Left ventricle myocardium inferior (tissue), 1 donor: Measurements from ENCODE around the gene LRCH3. TPM values are rescaled to one million over a fixed set of nuclear protein-coding genes. Genes with fewer than 3 reads are reported as not detected.
"Not testable (repeated sequence)": the region's sequence is repeated elsewhere in the genome, so short reads cannot be mapped to it uniquely, and the experiment has no call there.

ENCODE experiments used
- DNase-seq: peaks from one replicate; pipeline ENCODE4 v3.0.0-alpha.2; 2020
- H3K27ac ChIP-seq: fragments of 200-600 bp; replicated peaks from 2 replicates; pipeline ENCODE4 v1.8.0; 2021
- H3K27me3 ChIP-seq: fragments of 200-600 bp; 2 replicates; pipeline ENCODE4 v1.8.0; 2021; ENCODE audit warnings: low read depth
- H3K36me3 ChIP-seq: fragments of 200-600 bp; 2 replicates; pipeline ENCODE4 v1.8.0; 2021
- H3K4me1 ChIP-seq: fragments of 200-600 bp; 2 replicates; pipeline ENCODE4 v1.8.0; 2021
- H3K4me3 ChIP-seq: fragments of 200-600 bp; 2 replicates; pipeline ENCODE4 v1.8.0; 2021; ENCODE audit warnings: mild to moderate bottlenecking, moderate library complexity
- H3K9me3 ChIP-seq: fragments of 200-600 bp; replicated peaks from 2 replicates; pipeline ENCODE4 v1.8.0; 2021
- intact Hi-C: fragments of 100-400 bp; cut with micrococcal nuclease; formaldehyde crosslinking; loops from one replicate; pipeline ENCODE4 v1.11.0; 2022
- total RNA-seq: library from RNA; stranded (reverse); fragmentation: NEBNext Ultra II Directional; extraction: Animal tissue kit (Norgen Biotek cat#: 25700); gene quantifications from one replicate; pipeline ENCODE4 v1.2.1, GENCODE V29; 2021
- TF ChIP-seq, protein P1 (sequence below): fragments of 200-600 bp; IDR thresholded peaks from 2 replicates; pipeline ENCODE4 v1.8.0; 2021; ENCODE audit warnings: antibody characterized with exemption, mild to moderate bottlenecking, borderline replicate concordance
- donor health status: DM: no; HTN: yes; CAD: no; lungs with severe emphysema.

LRCH3 gene
- total RNA-seq, 1 donor from 2014 or later, result 25.8 TPM

DNA sequence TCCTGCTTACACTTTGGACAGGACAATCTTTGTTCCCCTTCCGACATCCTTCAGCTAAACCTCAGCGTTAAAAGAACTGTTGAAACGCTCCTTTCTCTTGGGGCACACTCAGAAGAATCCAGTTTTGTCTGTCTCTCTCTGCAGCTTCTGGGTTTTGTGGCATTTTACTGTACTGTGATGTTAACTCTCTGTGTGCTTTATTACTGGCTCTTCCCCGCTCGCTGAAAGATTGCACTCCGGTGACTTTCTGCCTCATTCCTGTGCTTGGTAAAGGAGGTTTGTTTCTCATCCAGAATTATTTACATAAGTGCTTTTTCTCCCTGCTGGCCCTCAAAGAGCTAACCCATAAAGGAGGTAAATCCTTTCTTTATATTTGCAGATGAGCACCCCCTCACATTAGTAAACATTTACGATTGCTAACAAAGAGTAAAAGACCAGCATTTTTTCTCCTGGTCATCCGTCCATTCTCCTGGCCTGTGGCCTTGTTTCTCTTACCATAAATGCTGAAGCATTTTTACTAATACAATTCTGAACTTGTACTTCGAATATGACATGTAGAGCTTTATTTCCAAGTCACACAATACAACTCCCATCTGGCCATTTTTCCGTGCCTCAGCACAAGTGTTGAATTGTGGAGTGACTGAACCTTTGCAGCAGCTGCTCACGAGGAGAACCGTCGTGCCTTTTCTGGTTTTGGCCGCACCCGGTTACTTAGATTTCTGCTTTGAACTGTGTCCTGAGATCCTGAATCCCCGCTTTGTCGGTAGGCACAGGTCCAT, 89.6 kb downstream of the LRCH3 start:
- Histone ChIP-seq H3K4me1 (no peaks in the 10 kb centered on the region), H3K27ac (no peak overlapping the region), H3K27me3 (no peaks in the 10 kb centered on the region), H3K9me3 (no peaks in the 10 kb centered on the region), H3K36me3 (peaks cover 64% of the 10 kb centered on the region), H3K4me3 (no peak overlapping the region)
- intact Hi-C loops, result no loop called here
- DNase-seq, result no peak
- TF ChIP-seq, protein P1, sequence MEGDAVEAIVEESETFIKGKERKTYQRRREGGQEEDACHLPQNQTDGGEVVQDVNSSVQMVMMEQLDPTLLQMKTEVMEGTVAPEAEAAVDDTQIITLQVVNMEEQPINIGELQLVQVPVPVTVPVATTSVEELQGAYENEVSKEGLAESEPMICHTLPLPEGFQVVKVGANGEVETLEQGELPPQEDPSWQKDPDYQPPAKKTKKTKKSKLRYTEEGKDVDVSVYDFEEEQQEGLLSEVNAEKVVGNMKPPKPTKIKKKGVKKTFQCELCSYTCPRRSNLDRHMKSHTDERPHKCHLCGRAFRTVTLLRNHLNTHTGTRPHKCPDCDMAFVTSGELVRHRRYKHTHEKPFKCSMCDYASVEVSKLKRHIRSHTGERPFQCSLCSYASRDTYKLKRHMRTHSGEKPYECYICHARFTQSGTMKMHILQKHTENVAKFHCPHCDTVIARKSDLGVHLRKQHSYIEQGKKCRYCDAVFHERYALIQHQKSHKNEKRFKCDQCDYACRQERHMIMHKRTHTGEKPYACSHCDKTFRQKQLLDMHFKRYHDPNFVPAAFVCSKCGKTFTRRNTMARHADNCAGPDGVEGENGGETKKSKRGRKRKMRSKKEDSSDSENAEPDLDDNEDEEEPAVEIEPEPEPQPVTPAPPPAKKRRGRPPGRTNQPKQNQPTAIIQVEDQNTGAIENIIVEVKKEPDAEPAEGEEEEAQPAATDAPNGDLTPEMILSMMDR, result no peak

DNA sequence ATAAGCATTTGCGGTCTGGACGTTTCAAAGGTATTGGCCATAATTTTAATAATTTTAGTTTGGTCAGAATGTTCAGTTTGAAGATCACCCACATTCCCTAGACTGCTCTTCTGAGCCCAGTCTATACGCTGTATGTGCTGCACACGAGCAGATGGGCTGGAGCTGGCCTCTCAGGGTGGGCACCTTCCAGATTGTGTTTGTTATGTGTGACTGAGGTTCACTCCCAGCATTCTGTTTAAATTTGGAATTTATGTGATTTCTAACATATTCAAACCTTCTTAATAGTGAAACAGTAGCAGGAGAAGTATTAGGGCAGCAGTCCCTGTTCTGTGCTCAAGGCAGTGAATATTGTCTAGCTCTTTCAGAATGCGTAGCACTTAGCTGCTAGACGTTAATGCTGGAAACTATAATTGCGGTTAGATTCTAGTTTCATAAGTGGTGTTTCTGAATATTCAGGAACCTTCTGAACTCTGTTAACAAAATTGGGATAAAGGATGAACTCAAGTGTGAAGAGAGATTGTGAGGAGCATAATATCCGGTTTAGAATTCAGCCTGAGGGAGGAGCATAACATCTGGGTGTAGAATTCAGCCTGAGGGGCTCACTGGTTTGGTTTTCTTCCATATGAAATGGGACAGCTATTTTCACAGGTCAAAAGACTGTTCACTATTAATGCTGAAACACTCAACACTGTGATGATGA, 90.4 kb downstream of the LRCH3 start:
- H3K36me3 ChIP-seq, result peaks cover 62% of the 10 kb centered on the region
- DNase-seq, result no peak
- no peak overlapping the region for H3K27ac ChIP-seq
- TF ChIP-seq, protein P1, result no peak
- H3K9me3 ChIP-seq, result no peaks in the 10 kb centered on the region
- no peak overlapping the region for H3K4me3 ChIP-seq
- no peaks in the 10 kb centered on the region for H3K4me1 ChIP-seq
- H3K27me3 ChIP-seq, result no peaks in the 10 kb centered on the region
- intact Hi-C loops, result no loop called here

DNA sequence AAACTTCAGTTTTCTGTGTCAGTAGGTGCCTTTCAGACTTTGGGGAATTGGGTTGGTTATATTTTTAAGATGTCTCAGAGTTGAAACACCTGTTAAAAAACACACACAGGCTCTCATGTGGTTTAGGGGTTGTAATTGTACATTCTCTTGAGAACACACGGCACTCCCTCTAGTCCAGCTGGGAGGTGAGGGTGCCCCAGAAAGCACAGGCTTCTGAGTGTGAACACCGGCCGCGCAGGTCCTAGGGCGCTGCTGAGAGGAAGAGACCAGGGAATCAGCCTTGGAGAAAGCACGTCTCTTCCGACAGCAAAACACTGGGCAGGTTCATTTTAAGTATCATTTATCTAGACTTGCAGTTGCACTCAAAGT, 90.9 kb downstream of the LRCH3 start:
- Histone ChIP-seq H3K4me1 (no peaks in the 10 kb centered on the region), H3K4me3 (no peak overlapping the region), H3K27ac (no peak overlapping the region), H3K36me3 (peaks cover 60% of the 10 kb centered on the region), H3K9me3 (no peaks in the 10 kb centered on the region), H3K27me3 (no peaks in the 10 kb centered on the region)
- TF ChIP-seq, protein P1, result no peak
- intact Hi-C loops, result no loop called here
- DNase-seq, result no peak

DNA sequence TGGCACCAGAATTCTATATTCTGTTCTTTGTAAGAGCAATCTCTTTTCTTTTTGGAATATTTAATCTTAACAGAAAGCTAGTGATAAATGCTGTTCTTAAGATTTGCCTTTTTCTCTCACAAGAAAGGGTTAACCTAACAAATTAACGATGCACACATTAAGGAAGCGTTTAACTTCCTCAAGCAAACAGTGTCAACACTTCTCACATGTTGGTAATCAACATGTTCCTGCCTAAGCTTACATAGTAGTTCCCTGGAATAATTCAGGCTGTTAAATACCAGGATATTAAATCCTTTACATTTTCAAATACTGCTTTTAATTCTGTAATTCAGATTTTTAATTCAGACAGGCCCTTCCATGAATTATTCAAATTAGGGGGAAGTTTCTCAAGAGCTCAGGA, 91.5 kb downstream of the LRCH3 start:
- Histone ChIP-seq H3K9me3 (no peaks in the 10 kb centered on the region), H3K27ac (no peak overlapping the region), H3K27me3 (no peaks in the 10 kb centered on the region), H3K36me3 (peaks cover 58% of the 10 kb centered on the region), H3K4me3 (no peak overlapping the region), H3K4me1 (no peaks in the 10 kb centered on the region)
- no peak for DNase-seq
- intact Hi-C loops, result no loop called here
- TF ChIP-seq, protein P1, result no peak

DNA sequence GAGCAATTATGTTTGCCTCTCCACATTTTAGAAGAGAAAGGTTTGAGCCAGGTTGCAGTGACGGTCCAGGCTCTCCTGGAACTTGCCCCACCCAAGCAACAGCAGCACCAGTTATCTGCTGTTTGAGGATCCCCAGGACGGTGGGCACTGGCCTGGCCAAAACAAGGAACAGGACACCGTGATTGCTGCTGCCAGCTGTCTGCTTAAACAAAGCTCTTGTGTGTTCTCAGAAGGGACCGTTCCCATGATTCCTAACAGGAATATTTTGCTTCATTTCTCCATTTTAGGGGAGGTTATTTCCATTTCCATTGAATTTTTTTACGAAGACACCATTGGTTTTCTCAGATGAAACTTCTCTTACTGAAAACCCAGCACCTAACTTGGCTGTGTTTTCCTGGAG, 92.5 kb downstream of the LRCH3 start:
- intact Hi-C loops, result no loop called here
- Histone ChIP-seq H3K27me3 (no peaks in the 10 kb centered on the region), H3K4me3 (no peak overlapping the region), H3K27ac (no peak overlapping the region), H3K4me1 (no peaks in the 10 kb centered on the region), H3K9me3 (no peaks in the 10 kb centered on the region), H3K36me3 (peaks cover 48% of the 10 kb centered on the region)
- TF ChIP-seq, protein P1, result no peak
- no peak for DNase-seq

DNA sequence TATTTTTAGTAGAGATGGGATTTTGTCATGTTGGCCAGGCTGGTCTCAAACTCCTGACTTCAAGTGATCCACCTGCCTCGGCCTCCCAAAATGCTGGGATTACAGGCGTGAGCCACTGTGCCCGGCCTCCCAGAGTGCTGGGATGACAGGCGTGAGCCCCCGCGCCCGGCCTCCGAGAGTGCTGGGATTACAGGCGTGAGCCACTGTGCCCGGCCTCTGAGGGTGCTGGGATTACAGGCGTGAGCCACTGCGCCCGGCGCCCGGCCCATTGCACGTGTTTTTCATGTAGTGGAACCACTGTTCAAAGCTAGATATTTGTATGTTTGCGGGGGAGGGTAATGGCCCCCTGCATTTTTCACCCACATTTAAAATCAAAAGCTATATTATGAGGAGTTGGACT, 93.3 kb downstream of the LRCH3 start:
- DNase-seq, H3K27me3 ChIP-seq, H3K4me3 ChIP-seq, H3K27ac ChIP-seq, H3K4me1 ChIP-seq, H3K9me3 ChIP-seq, intact Hi-C loops: not testable (repeated sequence)
- H3K36me3 ChIP-seq, result peaks cover 48% of the 10 kb centered on the region

DNA sequence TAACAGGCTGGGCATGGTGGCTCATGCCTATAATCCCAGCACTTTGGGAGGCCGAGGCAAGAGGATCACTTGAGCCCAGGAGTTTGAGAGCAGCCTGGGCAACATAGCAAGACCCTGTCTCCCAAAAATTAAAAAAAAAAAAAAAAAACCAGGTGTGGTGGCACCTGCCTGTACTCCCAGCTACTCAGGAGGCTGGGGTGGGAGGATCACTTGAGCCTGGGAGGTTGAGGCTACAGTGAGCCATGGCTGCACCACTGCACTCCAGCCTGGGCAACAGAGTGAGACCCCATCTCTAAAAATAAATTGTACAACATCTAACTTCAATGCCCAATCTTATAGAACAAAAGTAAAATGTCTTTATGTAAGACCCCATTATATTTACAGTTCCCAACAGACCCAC, 95.0 kb downstream of the LRCH3 start:
- DNase-seq, H3K9me3 ChIP-seq, H3K27ac ChIP-seq, intact Hi-C loops, H3K4me3 ChIP-seq, H3K27me3 ChIP-seq, H3K4me1 ChIP-seq: not testable (repeated sequence)
- H3K36me3 ChIP-seq, result peaks cover 44% of the 10 kb centered on the region

DNA sequence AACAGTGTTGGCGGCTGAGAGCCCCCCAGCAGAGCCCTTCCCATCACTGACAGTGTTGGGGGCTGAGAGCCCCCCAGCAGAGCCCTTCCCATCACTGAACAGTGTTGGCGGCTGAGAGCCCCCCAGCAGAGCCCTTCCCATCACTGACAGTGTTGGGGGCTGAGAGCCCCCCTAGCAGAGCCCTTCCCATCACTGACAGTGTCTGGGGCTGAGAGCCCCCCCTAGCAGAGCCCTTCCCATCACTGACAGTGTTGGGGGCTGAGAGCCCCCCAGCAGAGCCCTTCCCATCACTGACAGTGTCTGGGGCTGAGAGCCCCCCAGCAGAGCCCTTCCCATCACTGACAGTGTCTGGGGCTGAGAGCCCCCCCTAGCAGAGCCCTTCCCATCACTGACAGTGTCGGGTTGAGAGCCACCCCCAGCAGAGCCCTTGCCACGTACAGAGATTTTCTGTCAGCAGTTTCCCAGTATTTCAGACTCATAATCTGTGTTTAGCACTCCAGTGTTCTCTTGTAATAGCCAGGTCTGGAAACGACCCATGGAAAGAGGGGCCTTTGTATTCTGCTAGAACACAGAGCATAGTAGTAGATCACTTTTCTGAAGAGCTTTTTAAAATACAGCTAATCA, 96.5 kb downstream of the LRCH3 start:
- H3K27ac ChIP-seq, DNase-seq, H3K9me3 ChIP-seq, H3K27me3 ChIP-seq, intact Hi-C loops, H3K4me3 ChIP-seq, H3K4me1 ChIP-seq: not testable (repeated sequence)
- H3K36me3 ChIP-seq, result peaks cover 42% of the 10 kb centered on the region
